ENCODE data around the gene TUBB4A. TPM values are rescaled to one million over a fixed set of nuclear protein-coding genes. Genes with fewer than 3 reads are reported as not detected.

Gene TUBB4A
- total RNA-seq, 1 donor from 2014 or later = 43.4 TPM

DNA sequence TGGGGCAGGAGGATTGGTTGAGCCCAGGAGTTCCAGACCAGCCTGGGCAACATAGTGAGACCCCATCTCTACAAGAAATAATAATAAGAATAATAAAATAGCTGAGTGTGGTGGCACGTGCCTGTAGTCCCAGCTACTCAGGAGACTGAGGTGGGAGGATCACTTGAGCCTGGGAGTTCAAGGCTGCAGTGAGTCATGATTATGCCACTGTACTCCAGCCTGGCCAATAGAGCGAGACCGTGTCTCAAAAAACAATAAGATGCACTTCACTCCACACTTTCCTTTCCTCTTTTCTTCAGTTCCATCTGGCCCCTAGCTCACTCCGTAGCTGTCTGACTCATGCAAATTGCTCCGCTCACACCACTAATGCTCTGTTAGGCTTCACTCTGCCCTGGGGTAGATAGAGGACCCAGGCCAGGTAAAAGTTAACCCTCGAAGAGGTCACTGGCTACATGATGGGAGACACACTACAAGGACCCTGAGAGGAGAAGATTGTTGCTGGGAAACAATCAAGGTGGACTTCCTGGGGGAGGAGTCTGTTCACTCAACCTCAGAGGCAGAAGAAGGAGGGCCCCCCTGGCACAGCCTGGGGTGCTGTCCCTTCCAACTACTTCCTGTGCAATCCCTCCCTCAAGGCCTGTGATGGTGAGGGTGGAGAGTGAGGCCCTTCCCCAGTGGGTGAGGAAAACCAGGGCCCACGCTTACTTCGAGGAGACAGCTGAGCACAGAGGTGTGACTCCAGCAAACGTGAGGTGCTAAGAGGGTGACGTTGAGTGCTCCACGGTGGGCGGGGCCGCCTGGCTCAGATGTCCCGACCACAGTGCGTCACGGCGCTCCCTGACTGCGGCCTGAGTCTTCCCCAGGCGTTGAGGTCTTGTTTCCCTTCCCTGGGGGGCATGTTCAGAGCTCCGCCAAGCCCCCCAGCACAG, 19.9 kb upstream of the TUBB4A start:
- Mint-ChIP-seq H3K4me3 (ENCODE audit: low read depth) (no peak overlapping the region), H3K27ac (no peak overlapping the region), H3K9me3 (ENCODE audit: low read depth) (no peaks in the 10 kb centered on the region), H3K4me1 (ENCODE audit: low read depth) (peaks cover 2% of the 10 kb centered on the region), H3K36me3 (ENCODE audit: insufficient read depth) (no peaks in the 10 kb centered on the region), H3K27me3 (peaks cover 8% of the 10 kb centered on the region)
- TF ChIP-seq, protein P1, sequence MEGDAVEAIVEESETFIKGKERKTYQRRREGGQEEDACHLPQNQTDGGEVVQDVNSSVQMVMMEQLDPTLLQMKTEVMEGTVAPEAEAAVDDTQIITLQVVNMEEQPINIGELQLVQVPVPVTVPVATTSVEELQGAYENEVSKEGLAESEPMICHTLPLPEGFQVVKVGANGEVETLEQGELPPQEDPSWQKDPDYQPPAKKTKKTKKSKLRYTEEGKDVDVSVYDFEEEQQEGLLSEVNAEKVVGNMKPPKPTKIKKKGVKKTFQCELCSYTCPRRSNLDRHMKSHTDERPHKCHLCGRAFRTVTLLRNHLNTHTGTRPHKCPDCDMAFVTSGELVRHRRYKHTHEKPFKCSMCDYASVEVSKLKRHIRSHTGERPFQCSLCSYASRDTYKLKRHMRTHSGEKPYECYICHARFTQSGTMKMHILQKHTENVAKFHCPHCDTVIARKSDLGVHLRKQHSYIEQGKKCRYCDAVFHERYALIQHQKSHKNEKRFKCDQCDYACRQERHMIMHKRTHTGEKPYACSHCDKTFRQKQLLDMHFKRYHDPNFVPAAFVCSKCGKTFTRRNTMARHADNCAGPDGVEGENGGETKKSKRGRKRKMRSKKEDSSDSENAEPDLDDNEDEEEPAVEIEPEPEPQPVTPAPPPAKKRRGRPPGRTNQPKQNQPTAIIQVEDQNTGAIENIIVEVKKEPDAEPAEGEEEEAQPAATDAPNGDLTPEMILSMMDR (IDR thresholded peaks at IDR 0.05; ENCODE audit: unreplicated experiment) = no peak
- DNase-seq (ENCODE audit: low spot score, unreplicated experiment) = no peak

DNA sequence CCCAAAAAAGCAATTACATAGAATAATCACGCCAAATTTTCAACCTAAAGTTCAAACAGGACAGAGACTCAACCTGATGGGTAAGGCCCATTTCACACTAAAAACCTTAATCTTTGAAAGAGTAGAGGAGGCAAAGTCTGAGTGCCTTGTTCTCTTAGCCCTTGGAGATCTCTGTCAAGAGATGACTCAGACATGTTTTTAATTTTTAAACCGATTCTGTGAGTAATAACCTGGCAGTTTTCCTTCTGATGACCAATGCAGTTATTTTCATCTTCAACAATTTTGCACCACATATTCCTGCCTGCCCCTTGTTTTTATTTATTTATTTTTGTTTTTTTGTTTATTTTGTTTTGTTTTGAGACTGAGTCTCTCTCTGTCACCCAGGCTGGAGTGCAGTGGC, 17.2 kb upstream of the TUBB4A start:
- DNase-seq (ENCODE audit: low spot score, unreplicated experiment) = no peak
- TF ChIP-seq, protein P1 (IDR thresholded peaks at IDR 0.05; ENCODE audit: unreplicated experiment) = no peak
- no peaks in the 10 kb centered on the region for H3K36me3 Mint-ChIP-seq (ENCODE audit: insufficient read depth)
- peaks cover 9% of the 10 kb centered on the region for H3K4me1 Mint-ChIP-seq (ENCODE audit: low read depth)
- H3K27ac Mint-ChIP-seq = no peak overlapping the region
- H3K9me3 Mint-ChIP-seq (ENCODE audit: low read depth) = no peaks in the 10 kb centered on the region
- peaks cover 8% of the 10 kb centered on the region for H3K27me3 Mint-ChIP-seq
- H3K4me3 Mint-ChIP-seq (ENCODE audit: low read depth) = no peak overlapping the region

- no peak for DNase-seq (ENCODE audit: low spot score, unreplicated experiment)
- TF ChIP-seq, protein P1 (IDR thresholded peaks at IDR 0.05; ENCODE audit: unreplicated experiment) = no peak
- Mint-ChIP-seq H3K4me1 (ENCODE audit: low read depth) (peaks cover 14% of the 10 kb centered on the region), H3K4me3 (ENCODE audit: low read depth) (no peak overlapping the region), H3K27me3 (peaks cover 8% of the 10 kb centered on the region), H3K36me3 (ENCODE audit: insufficient read depth) (no peaks in the 10 kb centered on the region), H3K27ac (no peak overlapping the region), H3K9me3 (ENCODE audit: low read depth) (no peaks in the 10 kb centered on the region)
Observed at GRCh38 chr19:6518145-6518911, 16.2 kb upstream of the TUBB4A start.

GRCh38 chr19:6516659-6517291, 14.7 kb upstream of the TUBB4A start:
- TF ChIP-seq, protein P1 (IDR thresholded peaks at IDR 0.05; ENCODE audit: unreplicated experiment) = peak; percentile 96
- Mint-ChIP-seq H3K27me3 (peaks cover 8% of the 10 kb centered on the region), H3K4me1 (ENCODE audit: low read depth) (peaks cover 12% of the 10 kb centered on the region), H3K4me3 (ENCODE audit: low read depth) (peak overlapping the region; percentile 87), H3K36me3 (ENCODE audit: insufficient read depth) (no peaks in the 10 kb centered on the region), H3K27ac (peak overlapping the region; percentile 93), H3K9me3 (ENCODE audit: low read depth) (no peaks in the 10 kb centered on the region)
- DNase-seq (ENCODE audit: low spot score, unreplicated experiment) = peak; percentile 93
